SK-N-SH treated with all-trans-retinoic acid at 6 μM for 48 hours (cell line): ENCODE data around the gene NADK2.

Experiments used
- ARNTL ChIP-seq: fragments of 450-650 bp; formaldehyde crosslinking; IDR thresholded peaks from 2 replicates; pipeline ENCODE4 v1.5.0; 2020; ENCODE audit warnings: low read depth, mild to moderate bottlenecking, moderate library complexity, borderline replicate concordance
- BACH2 ChIP-seq: fragments of 250-450 bp; sonication (Bioruptor Pico); IDR thresholded peaks from 2 replicates; pipeline ENCODE4 v1.9.0; 2021; ENCODE audit warnings: mild to moderate bottlenecking, borderline replicate concordance
- CREB5 ChIP-seq: fragments of 250-450 bp; sonication (Bioruptor Pico); IDR thresholded peaks from 2 replicates; pipeline ENCODE4 v1.5.1; 2020; ENCODE audit warnings: low read depth, mild to moderate bottlenecking, moderate library complexity
- ESRRG ChIP-seq: fragments of 250-450 bp; sonication (Bioruptor Pico); IDR thresholded peaks from 2 replicates; pipeline ENCODE4 v1.6.1; 2021; ENCODE audit warnings: mild to moderate bottlenecking
- RARB ChIP-seq: fragments of 250-450 bp; sonication (Bioruptor Pico); IDR thresholded peaks from 2 replicates; pipeline ENCODE4 v1.8.0; 2021; ENCODE audit warnings: mild to moderate bottlenecking, moderate library complexity
- TCF4 ChIP-seq: fragments of 250-450 bp; sonication (Bioruptor Pico); IDR thresholded peaks from 2 replicates; pipeline ENCODE4 v1.8.0; 2021; ENCODE audit warnings: mild to moderate bottlenecking, moderate library complexity, borderline replicate concordance
- ZNF565 ChIP-seq: fragments of 450-650 bp; formaldehyde crosslinking; conservative IDR thresholded peaks from 2 replicates; pipeline ENCODE4 v1.5.0; 2020; ENCODE audit warnings: low read depth, mild to moderate bottlenecking, moderate library complexity
- TF ChIP-seq, protein P1 (sequence below): fragments of 250-450 bp; sonication (Bioruptor Pico); IDR thresholded peaks from 2 replicates; pipeline ENCODE4 v1.5.1; 2021; ENCODE audit warnings: mild to moderate bottlenecking, moderate library complexity
- TF ChIP-seq, protein P2 (sequence below): fragments of 250-450 bp; sonication (Bioruptor Pico); IDR thresholded peaks from 2 replicates; pipeline ENCODE4 v1.8.0; 2021; ENCODE audit warnings: low read depth, mild to moderate bottlenecking, moderate library complexity, borderline replicate concordance
- TF ChIP-seq, protein P3 (sequence below): fragments of 250-450 bp; sonication (Bioruptor Pico); IDR thresholded peaks from 2 replicates; pipeline ENCODE4 v1.8.0; 2020; ENCODE audit warnings: mild to moderate bottlenecking, moderate library complexity, borderline replicate concordance

GRCh38 chr5:36228505-36228904 is 13.2 kb downstream of the NADK2 start:
- TF ChIP-seq BACH2 (CRISPR knock-in tag): no peak
- TF ChIP-seq ARNTL: no peak
- TF ChIP-seq, protein P1, sequence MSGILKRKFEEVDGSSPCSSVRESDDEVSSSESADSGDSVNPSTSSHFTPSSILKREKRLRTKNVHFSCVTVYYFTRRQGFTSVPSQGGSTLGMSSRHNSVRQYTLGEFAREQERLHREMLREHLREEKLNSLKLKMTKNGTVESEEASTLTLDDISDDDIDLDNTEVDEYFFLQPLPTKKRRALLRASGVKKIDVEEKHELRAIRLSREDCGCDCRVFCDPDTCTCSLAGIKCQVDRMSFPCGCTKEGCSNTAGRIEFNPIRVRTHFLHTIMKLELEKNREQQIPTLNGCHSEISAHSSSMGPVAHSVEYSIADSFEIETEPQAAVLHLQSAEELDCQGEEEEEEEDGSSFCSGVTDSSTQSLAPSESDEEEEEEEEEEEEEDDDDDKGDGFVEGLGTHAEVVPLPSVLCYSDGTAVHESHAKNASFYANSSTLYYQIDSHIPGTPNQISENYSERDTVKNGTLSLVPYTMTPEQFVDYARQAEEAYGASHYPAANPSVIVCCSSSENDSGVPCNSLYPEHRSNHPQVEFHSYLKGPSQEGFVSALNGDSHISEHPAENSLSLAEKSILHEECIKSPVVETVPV: no peak
- TF ChIP-seq, protein P2, sequence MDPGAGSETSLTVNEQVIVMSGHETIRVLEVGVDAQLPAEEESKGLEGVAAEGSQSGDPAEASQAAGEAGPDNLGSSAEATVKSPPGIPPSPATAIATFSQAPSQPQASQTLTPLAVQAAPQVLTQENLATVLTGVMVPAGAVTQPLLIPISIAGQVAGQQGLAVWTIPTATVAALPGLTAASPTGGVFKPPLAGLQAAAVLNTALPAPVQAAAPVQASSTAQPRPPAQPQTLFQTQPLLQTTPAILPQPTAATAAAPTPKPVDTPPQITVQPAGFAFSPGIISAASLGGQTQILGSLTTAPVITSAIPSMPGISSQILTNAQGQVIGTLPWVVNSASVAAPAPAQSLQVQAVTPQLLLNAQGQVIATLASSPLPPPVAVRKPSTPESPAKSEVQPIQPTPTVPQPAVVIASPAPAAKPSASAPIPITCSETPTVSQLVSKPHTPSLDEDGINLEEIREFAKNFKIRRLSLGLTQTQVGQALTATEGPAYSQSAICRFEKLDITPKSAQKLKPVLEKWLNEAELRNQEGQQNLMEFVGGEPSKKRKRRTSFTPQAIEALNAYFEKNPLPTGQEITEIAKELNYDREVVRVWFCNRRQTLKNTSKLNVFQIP (CRISPR knock-in tag): no peak
- TF ChIP-seq, protein P3, sequence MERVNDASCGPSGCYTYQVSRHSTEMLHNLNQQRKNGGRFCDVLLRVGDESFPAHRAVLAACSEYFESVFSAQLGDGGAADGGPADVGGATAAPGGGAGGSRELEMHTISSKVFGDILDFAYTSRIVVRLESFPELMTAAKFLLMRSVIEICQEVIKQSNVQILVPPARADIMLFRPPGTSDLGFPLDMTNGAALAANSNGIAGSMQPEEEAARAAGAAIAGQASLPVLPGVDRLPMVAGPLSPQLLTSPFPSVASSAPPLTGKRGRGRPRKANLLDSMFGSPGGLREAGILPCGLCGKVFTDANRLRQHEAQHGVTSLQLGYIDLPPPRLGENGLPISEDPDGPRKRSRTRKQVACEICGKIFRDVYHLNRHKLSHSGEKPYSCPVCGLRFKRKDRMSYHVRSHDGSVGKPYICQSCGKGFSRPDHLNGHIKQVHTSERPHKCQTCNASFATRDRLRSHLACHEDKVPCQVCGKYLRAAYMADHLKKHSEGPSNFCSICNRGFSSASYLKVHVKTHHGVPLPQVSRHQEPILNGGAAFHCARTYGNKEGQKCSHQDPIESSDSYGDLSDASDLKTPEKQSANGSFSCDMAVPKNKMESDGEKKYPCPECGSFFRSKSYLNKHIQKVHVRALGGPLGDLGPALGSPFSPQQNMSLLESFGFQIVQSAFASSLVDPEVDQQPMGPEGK (CRISPR knock-in tag): no peak
- no peak for TF ChIP-seq ZNF565 (CRISPR knock-in tag)
- no peak for TF ChIP-seq RARB (CRISPR knock-in tag)
- TF ChIP-seq TCF4: no peak
- TF ChIP-seq CREB5 (CRISPR knock-in tag): no peak
- no peak for TF ChIP-seq ESRRG (CRISPR knock-in tag)
